GM21381 (cell line): ENCODE results near the gene PYCARD.
"Not testable (repeated sequence)": the region's sequence is repeated elsewhere in the genome, so short reads cannot be mapped to it uniquely, and the experiment has no call there.

ENCODE experiments used
- ATAC-seq: cut with Tn5 transposase; IDR thresholded peaks from one replicate; pipeline ENCODE4 v1.9.1; 2021; ENCODE audit warnings: mild to moderate bottlenecking, moderate library complexity; ENCODE audit not compliant: unreplicated experiment

PYCARD gene

GRCh38 chr16:31202414-31203375, at the start of gene PYCARD:
PYCARD (minus strand) TSS chr16:31202760; CDS start chr16:31202690, 70 bp downstream.
- ATAC-seq = peak; percentile 41

GRCh38 chr16:31251435-31251834, 48.9 kb upstream of the PYCARD start:
- ATAC-seq = no peak

GRCh38 chr16:31250782-31251384, 48.3 kb upstream of the PYCARD start:
- ATAC-seq = no peak

- ATAC-seq = no peak
These were observed 45.8 kb upstream of the PYCARD start for GRCh38 chr16:31248344-31248743.

- ATAC-seq = no peak
These were observed 43.7 kb upstream of the PYCARD start for GRCh38 chr16:31246296-31246695.

- not testable (repeated sequence) for ATAC-seq
These were observed 43.0 kb upstream of the PYCARD start for GRCh38 chr16:31245598-31245997.

GRCh38 chr16:31243734-31244670, 41.4 kb upstream of the PYCARD start:
- ATAC-seq = no peak

GRCh38 chr16:31242206-31242605, 39.6 kb upstream of the PYCARD start:
- no peak for ATAC-seq

GRCh38 chr16:31238041-31238440, 35.5 kb upstream of the PYCARD start:
- no peak for ATAC-seq

- ATAC-seq = no peak
These were observed 26.9 kb upstream of the PYCARD start for GRCh38 chr16:31229501-31229900.

GRCh38 chr16:31228206-31228605, 25.6 kb upstream of the PYCARD start:
- no peak for ATAC-seq

- ATAC-seq = no peak
These were observed 22.6 kb upstream of the PYCARD start for GRCh38 chr16:31225193-31225592.

- no peak for ATAC-seq
These were observed 21.8 kb upstream of the PYCARD start for GRCh38 chr16:31224092-31224955.

- ATAC-seq = no peak
These were observed 20.5 kb upstream of the PYCARD start for GRCh38 chr16:31223044-31223443.

GRCh38 chr16:31221357-31222160, 19.0 kb upstream of the PYCARD start:
- ATAC-seq = no peak

GRCh38 chr16:31219154-31219741, 16.7 kb upstream of the PYCARD start:
- no peak for ATAC-seq

GRCh38 chr16:31217136-31217530, 14.6 kb upstream of the PYCARD start:
- ATAC-seq = no peak

- ATAC-seq = no peak
These were observed 14.0 kb upstream of the PYCARD start, which contains the start of gene PYDC1 for GRCh38 chr16:31216422-31217135. PYDC1 (minus strand) TSS chr16:31217135; CDS start chr16:31217028, 107 bp downstream.
